ENCODE results near the gene TAF4B. TPM values are rescaled to one million over a fixed set of nuclear protein-coding genes. Genes with fewer than 3 reads are reported as not detected.

The TAF4B gene
- total RNA-seq, 1 experiment from 2014 or later = 15.2 TPM

DNA sequence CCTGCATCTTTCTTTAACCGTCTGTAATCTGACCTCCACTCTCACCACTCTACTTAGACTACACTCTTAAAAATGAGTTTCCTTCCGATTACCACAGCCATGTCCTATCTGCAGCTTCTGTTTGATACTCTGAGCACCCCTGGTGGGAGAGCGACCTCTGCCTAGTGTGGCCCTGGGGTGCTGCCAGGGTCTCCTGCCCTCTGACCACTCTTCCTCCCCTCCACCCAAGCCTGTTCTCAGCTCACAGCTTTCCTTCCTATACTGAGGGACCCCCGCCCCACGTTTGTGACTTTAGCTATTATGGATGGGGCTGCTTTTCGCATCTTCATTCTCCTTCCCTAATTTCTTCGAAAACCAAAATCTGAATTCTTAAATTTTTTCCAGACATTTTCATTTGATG is 189.4 kb downstream of the TAF4B start:
- H3K4me1 Mint-ChIP-seq = peaks cover 11% of the 10 kb centered on the region; the same call in 1 of the 2 replicates
- no peaks in the 10 kb centered on the region for H3K9me3 Mint-ChIP-seq
- H3K27me3 Mint-ChIP-seq (ENCODE audit: low read depth) = 0 out of 2 replicates have a peak, but pooled peaks cover 2% of the 10 kb centered on the region
- ATAC-seq (peak; percentile 48), DNase-seq (ENCODE audit: low spot score) (no peak)
- TF ChIP-seq HMGA2 (CRISPR knock-in tag; IDR thresholded peaks at IDR 0.05) (no peak), ZNF423 (CRISPR knock-in tag; IDR thresholded peaks at IDR 0.05) (peak; percentile 41; the same call in 1 of the 2 replicates)
- CTCF ChIA-PET = interaction anchor here (1.8 kb wide), 1 partner anchor 32 kb away, joined by 7 read pairs; no protein-coding TSS in a partner anchor
- no peak overlapping the region for H3K27ac Mint-ChIP-seq
- no peaks in the 10 kb centered on the region for H3K36me3 Mint-ChIP-seq
- POLR2A ChIA-PET = no interaction called here
- no peak overlapping the region for H3K4me3 Mint-ChIP-seq

DNA sequence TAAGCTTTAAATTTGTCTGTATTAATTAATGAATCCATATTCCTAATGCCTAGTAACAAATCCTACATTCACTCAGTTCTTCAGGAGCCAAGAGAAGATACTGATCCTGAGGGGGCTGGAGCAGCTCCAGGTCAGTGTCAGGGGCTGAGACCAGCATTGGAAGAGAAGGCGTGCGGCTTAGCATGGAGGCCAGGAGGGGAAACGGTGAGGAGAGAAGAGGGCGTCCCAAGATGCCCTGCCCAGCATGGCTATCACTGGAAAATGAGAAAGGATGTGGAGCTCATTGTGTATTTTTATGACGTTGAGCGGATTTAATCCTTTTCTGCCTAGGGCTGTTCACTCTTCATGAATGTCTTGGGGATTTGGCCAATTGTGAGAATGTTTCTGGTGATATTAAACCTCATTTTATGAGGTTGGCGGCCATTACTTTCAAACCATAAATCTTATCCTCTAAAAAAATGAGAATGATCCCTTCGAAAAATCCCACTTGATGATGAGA is 190.5 kb downstream of the TAF4B start:
- Mint-ChIP-seq H3K4me1 (peaks cover 11% of the 10 kb centered on the region; the same call in 1 of the 2 replicates), H3K9me3 (no peaks in the 10 kb centered on the region), H3K27me3 (ENCODE audit: low read depth) (0 out of 2 replicates have a peak, but pooled peaks cover 2% of the 10 kb centered on the region), H3K4me3 (no peak overlapping the region), H3K27ac (no peak overlapping the region), H3K36me3 (no peaks in the 10 kb centered on the region)
- ATAC-seq (no peak), DNase-seq (ENCODE audit: low spot score) (no peak)
- CTCF ChIA-PET = interaction anchor here (0.6 to 1.8 kb wide), 2 partner anchors 11 to 33 kb away, joined by 3 to 7 read pairs; no protein-coding TSS in a partner anchor
- POLR2A ChIA-PET = no interaction called here
- TF ChIP-seq ETV6 (CRISPR knock-in tag; IDR thresholded peaks at IDR 0.05) (no peak), ATF1 (CRISPR knock-in tag; IDR thresholded peaks at IDR 0.05) (no peak), ZNF138 (CRISPR knock-in tag; conservative IDR thresholded peaks at IDR 0.05) (no peak), SP1 (CRISPR knock-in tag; conservative IDR thresholded peaks at IDR 0.05) (no peak), TCF7 (CRISPR knock-in tag; IDR thresholded peaks at IDR 0.05; ENCODE audit: low read depth) (no peak), OVOL2 (CRISPR knock-in tag; IDR thresholded peaks at IDR 0.05; ENCODE audit: borderline replicate concordance) (no peak), GABPB1 (CRISPR knock-in tag; IDR thresholded peaks at IDR 0.05) (no peak), SMAD4 (CRISPR knock-in tag; IDR thresholded peaks at IDR 0.05) (no peak)
- TF ChIP-seq, protein P1, sequence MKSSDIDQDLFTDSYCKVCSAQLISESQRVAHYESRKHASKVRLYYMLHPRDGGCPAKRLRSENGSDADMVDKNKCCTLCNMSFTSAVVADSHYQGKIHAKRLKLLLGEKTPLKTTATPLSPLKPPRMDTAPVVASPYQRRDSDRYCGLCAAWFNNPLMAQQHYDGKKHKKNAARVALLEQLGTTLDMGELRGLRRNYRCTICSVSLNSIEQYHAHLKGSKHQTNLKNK (CRISPR knock-in tag; IDR thresholded peaks at IDR 0.05) = no peak
- TF ChIP-seq, protein P2, sequence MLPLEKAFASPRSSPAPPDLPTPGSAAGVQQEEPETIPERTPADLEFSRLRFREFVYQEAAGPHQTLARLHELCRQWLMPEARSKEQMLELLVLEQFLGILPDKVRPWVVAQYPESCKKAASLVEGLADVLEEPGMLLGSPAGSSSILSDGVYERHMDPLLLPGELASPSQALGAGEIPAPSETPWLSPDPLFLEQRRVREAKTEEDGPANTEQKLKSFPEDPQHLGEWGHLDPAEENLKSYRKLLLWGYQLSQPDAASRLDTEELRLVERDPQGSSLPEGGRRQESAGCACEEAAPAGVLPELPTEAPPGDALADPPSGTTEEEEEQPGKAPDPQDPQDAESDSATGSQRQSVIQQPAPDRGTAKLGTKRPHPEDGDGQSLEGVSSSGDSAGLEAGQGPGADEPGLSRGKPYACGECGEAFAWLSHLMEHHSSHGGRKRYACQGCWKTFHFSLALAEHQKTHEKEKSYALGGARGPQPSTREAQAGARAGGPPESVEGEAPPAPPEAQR (CRISPR knock-in tag; IDR thresholded peaks at IDR 0.05) = no peak
- TF ChIP-seq, protein P3, sequence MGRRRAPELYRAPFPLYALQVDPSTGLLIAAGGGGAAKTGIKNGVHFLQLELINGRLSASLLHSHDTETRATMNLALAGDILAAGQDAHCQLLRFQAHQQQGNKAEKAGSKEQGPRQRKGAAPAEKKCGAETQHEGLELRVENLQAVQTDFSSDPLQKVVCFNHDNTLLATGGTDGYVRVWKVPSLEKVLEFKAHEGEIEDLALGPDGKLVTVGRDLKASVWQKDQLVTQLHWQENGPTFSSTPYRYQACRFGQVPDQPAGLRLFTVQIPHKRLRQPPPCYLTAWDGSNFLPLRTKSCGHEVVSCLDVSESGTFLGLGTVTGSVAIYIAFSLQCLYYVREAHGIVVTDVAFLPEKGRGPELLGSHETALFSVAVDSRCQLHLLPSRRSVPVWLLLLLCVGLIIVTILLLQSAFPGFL (CRISPR knock-in tag; IDR thresholded peaks at IDR 0.05; ENCODE audit: borderline replicate concordance) = no peak
- TF ChIP-seq, protein P4, sequence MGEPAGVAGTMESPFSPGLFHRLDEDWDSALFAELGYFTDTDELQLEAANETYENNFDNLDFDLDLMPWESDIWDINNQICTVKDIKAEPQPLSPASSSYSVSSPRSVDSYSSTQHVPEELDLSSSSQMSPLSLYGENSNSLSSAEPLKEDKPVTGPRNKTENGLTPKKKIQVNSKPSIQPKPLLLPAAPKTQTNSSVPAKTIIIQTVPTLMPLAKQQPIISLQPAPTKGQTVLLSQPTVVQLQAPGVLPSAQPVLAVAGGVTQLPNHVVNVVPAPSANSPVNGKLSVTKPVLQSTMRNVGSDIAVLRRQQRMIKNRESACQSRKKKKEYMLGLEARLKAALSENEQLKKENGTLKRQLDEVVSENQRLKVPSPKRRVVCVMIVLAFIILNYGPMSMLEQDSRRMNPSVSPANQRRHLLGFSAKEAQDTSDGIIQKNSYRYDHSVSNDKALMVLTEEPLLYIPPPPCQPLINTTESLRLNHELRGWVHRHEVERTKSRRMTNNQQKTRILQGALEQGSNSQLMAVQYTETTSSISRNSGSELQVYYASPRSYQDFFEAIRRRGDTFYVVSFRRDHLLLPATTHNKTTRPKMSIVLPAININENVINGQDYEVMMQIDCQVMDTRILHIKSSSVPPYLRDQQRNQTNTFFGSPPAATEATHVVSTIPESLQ (CRISPR knock-in tag; IDR thresholded peaks at IDR 0.05) = no peak
- TF ChIP-seq, protein P5, sequence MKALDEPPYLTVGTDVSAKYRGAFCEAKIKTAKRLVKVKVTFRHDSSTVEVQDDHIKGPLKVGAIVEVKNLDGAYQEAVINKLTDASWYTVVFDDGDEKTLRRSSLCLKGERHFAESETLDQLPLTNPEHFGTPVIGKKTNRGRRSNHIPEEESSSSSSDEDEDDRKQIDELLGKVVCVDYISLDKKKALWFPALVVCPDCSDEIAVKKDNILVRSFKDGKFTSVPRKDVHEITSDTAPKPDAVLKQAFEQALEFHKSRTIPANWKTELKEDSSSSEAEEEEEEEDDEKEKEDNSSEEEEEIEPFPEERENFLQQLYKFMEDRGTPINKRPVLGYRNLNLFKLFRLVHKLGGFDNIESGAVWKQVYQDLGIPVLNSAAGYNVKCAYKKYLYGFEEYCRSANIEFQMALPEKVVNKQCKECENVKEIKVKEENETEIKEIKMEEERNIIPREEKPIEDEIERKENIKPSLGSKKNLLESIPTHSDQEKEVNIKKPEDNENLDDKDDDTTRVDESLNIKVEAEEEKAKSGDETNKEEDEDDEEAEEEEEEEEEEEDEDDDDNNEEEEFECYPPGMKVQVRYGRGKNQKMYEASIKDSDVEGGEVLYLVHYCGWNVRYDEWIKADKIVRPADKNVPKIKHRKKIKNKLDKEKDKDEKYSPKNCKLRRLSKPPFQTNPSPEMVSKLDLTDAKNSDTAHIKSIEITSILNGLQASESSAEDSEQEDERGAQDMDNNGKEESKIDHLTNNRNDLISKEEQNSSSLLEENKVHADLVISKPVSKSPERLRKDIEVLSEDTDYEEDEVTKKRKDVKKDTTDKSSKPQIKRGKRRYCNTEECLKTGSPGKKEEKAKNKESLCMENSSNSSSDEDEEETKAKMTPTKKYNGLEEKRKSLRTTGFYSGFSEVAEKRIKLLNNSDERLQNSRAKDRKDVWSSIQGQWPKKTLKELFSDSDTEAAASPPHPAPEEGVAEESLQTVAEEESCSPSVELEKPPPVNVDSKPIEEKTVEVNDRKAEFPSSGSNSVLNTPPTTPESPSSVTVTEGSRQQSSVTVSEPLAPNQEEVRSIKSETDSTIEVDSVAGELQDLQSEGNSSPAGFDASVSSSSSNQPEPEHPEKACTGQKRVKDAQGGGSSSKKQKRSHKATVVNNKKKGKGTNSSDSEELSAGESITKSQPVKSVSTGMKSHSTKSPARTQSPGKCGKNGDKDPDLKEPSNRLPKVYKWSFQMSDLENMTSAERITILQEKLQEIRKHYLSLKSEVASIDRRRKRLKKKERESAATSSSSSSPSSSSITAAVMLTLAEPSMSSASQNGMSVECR (CRISPR knock-in tag; IDR thresholded peaks at IDR 0.05; ENCODE audit: borderline replicate concordance) = no peak

Data from WTC11 (cell line).